ENCODE measurements around the gene CALHM6. TPM values are rescaled to one million over a fixed set of nuclear protein-coding genes. Genes with fewer than 3 reads are reported as not detected.
A peak's percentile ranks its signal among the peaks of the same experiment; 100 is the strongest.
"Not testable (repeated sequence)": the region's sequence is repeated elsewhere in the genome, so short reads cannot be mapped to it uniquely, and the experiment has no call there.

CALHM6 gene
- total and polyA plus RNA-seq, 5 experiments from 2014 or later = 1.2 to 49.3 (median 5.3) TPM

DNA sequence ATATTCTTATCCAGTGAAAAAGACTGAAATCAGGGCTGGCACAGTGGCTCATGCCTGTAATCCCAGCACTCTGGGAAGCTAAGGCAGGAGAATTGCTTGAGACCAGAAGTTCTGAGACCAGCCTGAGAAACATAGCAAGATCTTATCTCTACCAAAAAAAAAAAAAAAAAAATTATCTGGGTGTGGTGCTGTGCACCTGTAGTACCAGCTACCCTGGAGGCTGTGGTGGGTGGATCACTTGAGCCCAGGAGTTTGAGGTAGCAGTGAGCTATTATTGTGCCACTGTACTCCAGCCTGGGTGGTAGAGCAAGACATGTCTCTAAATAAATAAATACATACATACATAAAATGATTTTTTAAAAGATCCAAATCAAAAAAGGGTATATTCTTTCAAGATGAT is 6.3 kb downstream of the CALHM6 start:
- H3K36me3 Mint-ChIP-seq = no peaks in the 10 kb centered on the region
- DNase-seq (no peak), ATAC-seq (no peak)
- H3K27ac Mint-ChIP-seq = peak overlapping the region in 1 of 10 donors; percentile 27
- POLR2A ChIA-PET = no interaction called here
- peaks cover 0 to 16% (median 8%) of the 10 kb centered on the region in 5 donors for H3K27me3 Mint-ChIP-seq
- H3K4me3 Mint-ChIP-seq = no peak overlapping the region
- H3K4me1 Mint-ChIP-seq = peaks cover 0 to 45% (median 3%) of the 10 kb centered on the region in 4 donors
- H3K9me3 Mint-ChIP-seq = no peaks in the 10 kb centered on the region

DNA sequence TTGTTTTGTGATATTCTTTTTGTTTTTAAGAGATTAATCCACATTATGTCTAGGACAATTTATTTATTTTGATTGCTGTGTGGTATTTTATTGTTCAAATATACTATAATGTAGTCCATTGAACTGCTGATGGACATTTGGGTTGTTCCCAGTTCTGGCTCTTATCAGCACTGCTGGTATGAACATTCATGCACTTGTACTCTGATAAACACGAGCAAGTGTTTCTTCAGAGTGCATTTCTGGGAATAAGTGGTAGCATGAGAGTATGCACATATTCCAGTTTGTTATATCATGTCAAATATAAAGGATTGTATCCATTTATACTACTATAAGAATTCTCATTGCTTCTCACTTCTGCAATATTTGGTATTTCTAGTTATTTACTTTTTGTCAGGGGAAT is 7.1 kb downstream of the CALHM6 start:
- no peaks in the 10 kb centered on the region for H3K36me3 Mint-ChIP-seq
- H3K27ac Mint-ChIP-seq = no peak overlapping the region
- H3K4me3 Mint-ChIP-seq = no peak overlapping the region
- H3K27me3 Mint-ChIP-seq = peaks cover 0 to 9% (median 4%) of the 10 kb centered on the region in 5 donors
- H3K9me3 Mint-ChIP-seq = no peaks in the 10 kb centered on the region
- ATAC-seq (no peak), DNase-seq (no peak)
- peaks cover 0 to 37% (median under 1%) of the 10 kb centered on the region in 4 donors for H3K4me1 Mint-ChIP-seq
- POLR2A ChIA-PET = no interaction called here

DNA sequence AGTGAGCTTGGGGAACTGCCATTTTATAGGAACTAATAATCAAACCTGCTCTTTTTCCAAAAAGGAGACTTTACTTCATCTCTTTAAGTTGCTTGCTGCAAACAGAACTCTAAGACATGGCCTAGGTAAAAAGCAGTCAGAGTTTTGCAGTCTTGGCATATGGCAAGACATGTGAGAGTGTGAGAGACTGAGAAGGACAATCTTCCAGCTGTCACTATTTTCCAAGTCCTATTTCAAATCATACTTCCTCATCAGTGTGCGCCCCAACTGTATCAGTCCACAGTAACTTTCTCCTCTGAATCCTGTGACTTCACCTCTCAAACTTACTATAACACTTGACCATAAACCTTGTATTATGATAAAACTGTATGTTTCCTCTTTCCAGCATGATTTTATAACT is 10.4 kb downstream of the CALHM6 start:
- H3K36me3 Mint-ChIP-seq = no peaks in the 10 kb centered on the region
- peaks cover 9 to 36% (median 19%) of the 10 kb centered on the region in 4 donors for H3K4me1 Mint-ChIP-seq
- ATAC-seq = no peak
- no peak for DNase-seq
- POLR2A ChIA-PET = no interaction called here
- H3K27ac Mint-ChIP-seq = no peak overlapping the region
- H3K4me3 Mint-ChIP-seq = no peak overlapping the region
- H3K27me3 Mint-ChIP-seq = peaks cover 0 to 3% (median 0%) of the 10 kb centered on the region in 5 donors
- no peaks in the 10 kb centered on the region for H3K9me3 Mint-ChIP-seq

DNA sequence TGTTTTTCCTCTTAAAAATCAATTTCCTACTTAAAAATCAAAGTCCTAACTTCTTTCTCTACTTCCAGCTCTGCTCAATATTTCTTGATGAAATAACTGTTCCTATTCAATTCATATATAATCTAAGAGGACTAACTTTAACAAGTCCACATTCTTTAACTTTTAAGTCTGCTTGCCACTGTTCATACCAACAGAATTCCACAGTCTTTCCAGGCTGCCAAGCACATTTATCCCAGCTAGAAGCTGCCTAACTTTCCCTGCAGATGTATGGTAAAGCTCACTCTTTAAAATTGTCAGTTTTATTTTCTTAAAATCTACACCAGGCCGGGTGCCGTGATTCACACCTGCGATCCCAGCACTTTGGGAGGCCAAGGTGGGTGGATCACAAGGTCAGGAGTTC is 11.5 kb downstream of the CALHM6 start:
- POLR2A ChIA-PET = no interaction called here
- H3K4me3 Mint-ChIP-seq = no peak overlapping the region
- ATAC-seq = no peak

DNA sequence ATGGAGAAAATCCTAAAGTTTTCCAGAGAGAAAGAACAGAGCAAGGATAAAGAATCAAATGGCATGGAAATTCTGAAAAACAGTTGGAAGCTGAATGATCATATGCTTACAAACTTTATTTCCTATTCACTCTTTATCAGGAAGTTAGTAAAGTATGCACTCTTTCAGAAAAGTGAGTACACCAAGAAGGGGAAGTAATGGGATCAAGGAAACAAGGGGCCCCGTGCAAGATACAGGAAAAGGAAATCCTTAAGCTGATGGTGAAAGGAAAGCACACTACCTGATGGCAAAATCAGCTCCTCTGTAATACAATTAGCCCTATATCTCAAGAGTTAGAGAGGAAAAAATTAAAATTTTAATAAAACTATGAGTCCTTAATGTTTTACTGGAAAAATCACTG is 14.0 kb downstream of the CALHM6 start:
- H3K36me3 Mint-ChIP-seq = no peaks in the 10 kb centered on the region
- H3K4me3 Mint-ChIP-seq = peak overlapping the region in 7 of 10 donors; percentile 0 to 84 (median 26)
- H3K9me3 Mint-ChIP-seq = peaks cover 0 to 3% (median 0%) of the 10 kb centered on the region in 9 donors
- peak overlapping the region in 5 of 10 donors; percentile 16 to 75 (median 41) for H3K27ac Mint-ChIP-seq
- ATAC-seq = no peak
- H3K27me3 Mint-ChIP-seq = peaks cover 0 to 5% (median 0%) of the 10 kb centered on the region in 5 donors
- peaks cover 9 to 29% (median 22%) of the 10 kb centered on the region in 4 donors for H3K4me1 Mint-ChIP-seq
- DNase-seq = no peak
- POLR2A ChIA-PET = no interaction called here

More for the DNA sequence above, 11.5 kb downstream of the CALHM6 start:
- no peak for DNase-seq
- H3K27ac Mint-ChIP-seq = no peak overlapping the region
- H3K36me3 Mint-ChIP-seq = no peaks in the 10 kb centered on the region
- peaks cover 9 to 31% (median 22%) of the 10 kb centered on the region in 4 donors for H3K4me1 Mint-ChIP-seq
- peaks cover 0 to 3% (median 0%) of the 10 kb centered on the region in 5 donors for H3K27me3 Mint-ChIP-seq
- H3K9me3 Mint-ChIP-seq = no peaks in the 10 kb centered on the region

DNA sequence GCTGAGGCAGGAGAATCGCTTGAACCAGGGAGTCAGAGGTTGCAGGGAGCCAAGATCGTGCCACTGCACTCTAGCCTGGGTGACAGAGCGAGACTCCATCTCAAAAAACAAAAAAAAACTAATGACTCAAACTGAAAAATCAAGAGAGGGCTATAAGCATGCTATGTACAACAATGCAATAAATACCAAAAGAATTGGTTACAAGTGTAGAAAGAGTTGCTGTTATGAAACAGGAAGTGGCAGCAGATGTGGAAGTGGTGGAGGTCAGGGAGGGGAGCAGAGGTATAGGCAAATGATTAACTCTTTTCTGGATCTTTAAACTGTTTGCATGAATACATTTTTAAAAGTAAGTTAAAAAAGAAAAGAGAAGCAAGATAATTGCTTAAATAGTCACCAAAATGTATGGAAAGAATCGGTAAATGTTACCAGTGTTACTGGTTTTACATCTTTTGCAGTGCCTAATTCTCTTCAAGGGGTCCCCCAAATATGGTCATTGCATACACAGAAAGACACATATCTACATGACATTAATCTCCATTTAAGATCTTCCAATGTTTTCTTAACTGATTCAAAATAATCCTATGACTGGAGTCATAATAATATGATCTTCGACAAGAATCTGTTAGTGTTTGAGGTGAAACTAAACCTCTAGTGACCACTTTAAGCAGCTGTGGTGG is 15.0 kb downstream of the CALHM6 start:
- no peaks in the 10 kb centered on the region for H3K36me3 Mint-ChIP-seq
- peaks cover 9 to 29% (median 22%) of the 10 kb centered on the region in 4 donors for H3K4me1 Mint-ChIP-seq
- H3K27me3 Mint-ChIP-seq = peaks cover 0 to 6% (median 0%) of the 10 kb centered on the region in 5 donors
- peaks cover 0 to 3% (median 0%) of the 10 kb centered on the region in 9 donors for H3K9me3 Mint-ChIP-seq
- H3K4me3 Mint-ChIP-seq = peak overlapping the region in 9 of 10 donors; percentile 0 to 84 (median 43)
- peak in 3 of 10 donors; percentile 30 to 39 (median 34) for DNase-seq
- H3K27ac Mint-ChIP-seq = peak overlapping the region in 6 of 10 donors; percentile 3 to 82 (median 58)
- POLR2A ChIA-PET = no interaction called here
- ATAC-seq = peak; percentile 62 to 85

DNA sequence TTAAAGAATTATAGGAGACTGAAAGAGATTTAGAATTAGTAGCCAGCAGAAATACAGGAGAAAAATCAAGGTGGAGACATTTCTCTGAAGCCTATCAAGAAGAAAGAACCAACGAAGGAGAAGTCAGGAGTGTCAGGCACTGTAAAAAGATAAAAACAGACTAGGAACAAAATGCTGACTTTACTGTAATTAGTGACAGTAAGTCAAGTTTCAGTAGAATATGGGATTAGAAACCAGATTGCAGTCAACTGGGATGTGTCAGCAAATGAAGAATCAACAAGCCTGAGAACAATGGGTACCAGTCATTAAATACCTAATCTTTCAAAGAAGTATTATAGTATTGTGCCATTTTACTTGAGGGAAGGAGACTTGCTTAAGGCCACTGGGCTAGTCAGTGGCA is 21.6 kb downstream of the CALHM6 start:
- DNase-seq (no peak), ATAC-seq (no peak)
- POLR2A ChIA-PET = no interaction called here
- no peak overlapping the region for H3K27ac Mint-ChIP-seq
- peaks cover 2 to 18% (median 15%) of the 10 kb centered on the region in 5 donors for H3K27me3 Mint-ChIP-seq
- peaks cover 0 to 3% (median 0%) of the 10 kb centered on the region in 9 donors for H3K9me3 Mint-ChIP-seq
- H3K4me1 Mint-ChIP-seq = peaks cover 0 to 3% (median 0%) of the 10 kb centered on the region in 4 donors
- H3K4me3 Mint-ChIP-seq = no peak overlapping the region
- H3K36me3 Mint-ChIP-seq = no peaks in the 10 kb centered on the region

DNA sequence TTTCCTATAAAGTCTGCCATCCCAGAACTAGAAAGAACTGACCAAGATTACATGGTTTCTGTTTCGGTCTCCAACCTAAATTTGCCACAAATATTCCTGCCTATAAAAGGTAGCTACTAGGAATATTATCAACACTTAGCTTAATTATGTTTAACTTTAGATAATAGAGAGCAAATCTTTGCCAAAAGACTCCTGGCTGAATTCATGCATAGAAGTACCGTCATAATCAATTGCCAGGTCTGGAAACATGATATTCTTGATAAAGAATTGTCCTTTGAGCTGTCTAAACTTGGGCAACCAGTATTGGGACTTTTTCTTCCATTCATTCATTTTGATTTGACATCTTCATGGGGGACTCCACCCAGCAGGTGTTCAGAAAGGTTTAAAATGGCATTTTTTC is 22.4 kb downstream of the CALHM6 start:
- no peak overlapping the region for H3K27ac Mint-ChIP-seq
- H3K4me1 Mint-ChIP-seq = peaks cover 0 to under 1% (median 0%) of the 10 kb centered on the region in 4 donors
- H3K9me3 Mint-ChIP-seq = peaks cover 0 to 3% (median 0%) of the 10 kb centered on the region in 9 donors
- POLR2A ChIA-PET = no interaction called here
- no peak for DNase-seq
- no peak for ATAC-seq
- no peaks in the 10 kb centered on the region for H3K36me3 Mint-ChIP-seq
- no peak overlapping the region for H3K4me3 Mint-ChIP-seq
- H3K27me3 Mint-ChIP-seq = peaks cover 4 to 17% (median 15%) of the 10 kb centered on the region in 5 donors

DNA sequence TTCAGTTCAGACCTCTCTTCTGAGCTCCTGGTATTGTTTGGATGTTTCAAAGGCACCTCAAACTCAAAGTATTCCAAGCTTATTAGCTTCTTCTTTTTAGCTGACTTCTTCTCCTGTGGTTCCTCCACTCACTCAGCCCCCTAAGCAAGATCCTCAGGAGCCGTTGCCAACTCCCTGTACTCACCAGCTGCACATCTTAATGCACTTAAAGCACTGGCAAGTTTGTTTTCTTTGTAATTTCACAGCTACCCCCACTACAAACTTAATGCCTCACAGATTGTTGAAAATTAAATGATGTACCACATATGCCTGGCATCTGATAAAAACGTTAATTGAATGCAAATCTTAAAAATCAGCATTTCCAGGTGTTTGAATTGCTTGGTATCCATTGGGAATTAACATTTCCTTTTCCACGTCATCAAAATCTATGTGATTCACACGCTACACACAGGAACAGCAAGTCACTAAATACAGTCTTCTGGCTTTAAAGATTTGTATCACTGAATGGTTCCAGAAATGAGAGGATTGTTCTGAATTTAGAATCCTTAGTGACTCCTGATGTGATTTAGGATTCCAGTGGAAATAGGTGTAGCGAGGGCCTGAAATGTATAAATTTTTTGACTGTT is 24.5 kb downstream of the CALHM6 start:
- peaks cover 9 to 30% (median 13%) of the 10 kb centered on the region in 5 donors for H3K27me3 Mint-ChIP-seq

DNA sequence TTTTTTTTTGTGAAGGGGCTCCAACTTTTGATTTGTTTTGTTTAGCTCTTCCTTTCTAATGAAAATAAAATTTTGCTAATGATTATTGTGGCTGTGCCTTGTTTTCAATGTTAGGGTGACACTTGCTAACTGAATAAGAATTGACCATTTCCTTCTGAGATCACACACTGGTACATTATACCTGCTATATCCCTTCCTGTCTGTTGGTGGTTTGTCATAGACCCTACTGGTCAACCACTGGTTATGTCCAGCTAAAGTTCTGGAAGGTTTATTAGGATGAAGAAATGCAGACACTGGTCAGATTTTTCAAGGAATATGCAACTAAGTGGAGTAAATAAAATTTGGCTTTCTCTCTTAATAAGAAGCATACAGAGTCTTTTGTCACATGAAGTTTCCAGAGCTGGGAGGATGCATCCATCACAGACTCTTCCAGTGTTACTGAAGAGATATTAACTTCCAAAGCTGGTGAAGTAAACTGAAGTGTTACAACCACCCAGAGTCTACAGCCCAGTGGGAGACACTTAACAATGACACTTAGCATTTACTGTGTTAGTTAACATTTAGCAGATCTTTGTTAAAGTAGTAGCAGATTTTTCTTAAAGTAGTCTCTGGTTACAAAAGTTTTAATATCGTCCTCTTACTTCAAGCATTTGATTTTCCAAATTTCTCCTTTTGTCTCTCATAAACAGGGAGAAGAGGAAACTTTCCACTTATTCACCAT is 30.6 kb downstream of the CALHM6 start:
- Mint-ChIP-seq H3K4me1 (no peaks in the 10 kb centered on the region), H3K27ac (no peak overlapping the region), H3K9me3 (peaks cover 0 to 12% (median 3%) of the 10 kb centered on the region in 9 donors), H3K36me3 (no peaks in the 10 kb centered on the region), H3K4me3 (no peak overlapping the region), H3K27me3 (peaks cover 0 to 20% (median 4%) of the 10 kb centered on the region in 5 donors)
- no peak for DNase-seq
- no peak for ATAC-seq
- POLR2A ChIA-PET = no interaction called here

More for the DNA sequence above, 24.5 kb downstream of the CALHM6 start:
- DNase-seq (no peak), ATAC-seq (no peak)
- Mint-ChIP-seq H3K4me3 (no peak overlapping the region), H3K27ac (no peak overlapping the region), H3K36me3 (no peaks in the 10 kb centered on the region), H3K4me1 (no peaks in the 10 kb centered on the region), H3K9me3 (peaks cover 0 to 10% (median 0%) of the 10 kb centered on the region in 9 donors)
- POLR2A ChIA-PET = no interaction called here

DNA sequence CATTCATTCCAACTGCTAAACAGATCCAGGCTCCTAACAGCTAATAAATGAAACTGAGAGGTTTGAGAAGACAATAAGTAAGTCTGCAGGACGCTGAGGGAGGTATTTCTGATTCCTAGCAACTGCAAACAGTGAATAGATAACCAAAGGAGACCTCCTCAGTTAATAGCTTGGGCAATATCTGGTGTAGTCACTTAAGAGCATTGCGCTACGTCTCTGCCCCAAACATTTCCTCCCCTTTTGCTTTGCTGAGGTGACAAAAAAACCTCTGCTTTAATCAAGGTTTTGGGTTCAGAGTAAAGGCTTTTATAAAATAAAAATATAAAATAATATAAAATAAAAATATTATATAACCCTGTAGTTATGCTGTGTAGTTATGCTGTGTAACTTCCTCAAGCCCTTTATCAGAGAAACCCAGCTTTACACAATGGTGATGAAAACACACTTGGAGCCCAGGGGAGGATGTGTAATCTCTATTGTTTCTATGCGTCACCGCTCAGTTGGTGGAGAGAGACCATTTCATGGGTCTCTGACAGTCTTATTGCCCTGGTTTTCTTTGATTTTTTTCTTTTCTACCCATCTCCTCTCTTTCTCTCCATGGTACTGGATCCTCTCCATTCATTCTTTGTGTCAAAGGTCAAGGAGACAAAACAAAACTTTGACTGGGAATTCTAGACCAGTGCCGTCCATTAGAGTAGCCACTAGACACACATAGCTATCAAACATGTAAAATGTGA is 31.3 kb downstream of the CALHM6 start:
- no peaks in the 10 kb centered on the region for H3K36me3 Mint-ChIP-seq
- peaks cover 0 to 20% (median 4%) of the 10 kb centered on the region in 5 donors for H3K27me3 Mint-ChIP-seq
- POLR2A ChIA-PET = no interaction called here
- H3K4me3 Mint-ChIP-seq = no peak overlapping the region
- H3K4me1 Mint-ChIP-seq = no peaks in the 10 kb centered on the region
- H3K27ac Mint-ChIP-seq = no peak overlapping the region
- H3K9me3 Mint-ChIP-seq = peaks cover 0 to 12% (median 3%) of the 10 kb centered on the region in 9 donors
- DNase-seq = no peak
- no peak for ATAC-seq

DNA sequence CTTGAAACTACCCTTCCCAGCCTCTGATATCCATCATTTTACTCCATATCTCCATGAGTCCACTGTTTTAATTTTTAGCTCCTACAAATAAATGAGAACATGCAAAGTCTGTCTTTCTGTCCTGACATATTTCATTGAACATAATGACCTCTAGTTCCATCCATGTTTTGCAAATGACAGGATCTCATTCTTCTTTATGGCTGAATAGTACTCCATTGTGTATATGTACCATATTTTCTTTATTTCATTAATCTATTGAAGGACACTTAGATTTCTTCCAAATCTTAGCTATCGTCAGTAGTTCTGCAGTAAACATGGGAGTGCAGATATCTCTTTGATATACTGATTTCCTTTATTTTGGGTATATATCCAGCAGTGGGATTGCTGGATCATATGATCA is 34.0 kb downstream of the CALHM6 start:
- POLR2A ChIA-PET, H3K27ac Mint-ChIP-seq, ATAC-seq: not testable (repeated sequence)

More for the DNA sequence above, 34.0 kb downstream of the CALHM6 start:
- not testable (repeated sequence) for H3K9me3 Mint-ChIP-seq, H3K36me3 Mint-ChIP-seq, H3K4me1 Mint-ChIP-seq, DNase-seq, H3K4me3 Mint-ChIP-seq
- H3K27me3 Mint-ChIP-seq = peaks cover 3 to 17% (median 8%) of the 10 kb centered on the region in 5 donors
